GM12878 (cell line): ENCODE results near the gene LRRTM3. TPM values are rescaled to one million over a fixed set of nuclear protein-coding genes. Genes with fewer than 3 reads are reported as not detected.

ENCODE experiments used
- ATAC-seq: fragments of 200-7000 bp; cut with Tn5 transposase; 3 replicates; pipeline ENCODE4 v1.9.1; 2020; ENCODE audit warnings: mild to moderate bottlenecking, moderate library complexity
- BruUV-seq: library from RNA; stranded (reverse); fragments of 400-500 nt; replicated peaks from 2 replicates; lab custom pipeline; 2021; lab: Mats Ljungman, UMichigan
- CTCF ChIA-PET: fragments of 300-600 bp; sonication (Branson Sonifier 250); formaldehyde crosslinking; extraction: SDS; loops from one replicate; lab custom pipeline; 2021; ENCODE audit warnings: inconsistent platforms; lab: Yijun Ruan, JAX
- POLR2A ChIA-PET: fragments of 350-600 bp; formaldehyde crosslinking; extraction: SDS; loops from one replicate; lab custom pipeline; 2021; ENCODE audit warnings: inconsistent platforms; lab: Charles Lee
- RAD21 ChIA-PET: fragments of 300-600 bp; sonication (Branson Sonifier 250); formaldehyde crosslinking; loops from one replicate; lab custom pipeline; 2023; ENCODE audit warnings: antibody characterized with exemption; ENCODE audit not compliant: unreplicated experiment; lab: Charles Lee
- SMC1A ChIA-PET: fragments of 300-600 bp; sonication (Branson Sonifier 250); formaldehyde crosslinking; loops from one replicate; lab custom pipeline; 2023; ENCODE audit not compliant: unreplicated experiment, uncharacterized antibody; lab: Charles Lee
- DNase-seq: peaks from one replicate; pipeline ENCODE4 v3.0.0-alpha.2; 2011; ENCODE audit warnings: low read depth, low spot score
- FAIRE-seq: peaks from 3 replicates; lab custom pipeline; 2011; peaks lifted over from hg19 to GRCh38; lab: Jason Lieb, UNC
- H2AFZ ChIP-seq: 2 replicates; pipeline ENCODE4 v1.6.0; 2011; ENCODE audit warnings: low read depth, low read length, control low read depth; ENCODE audit not compliant: control insufficient read depth
- H3K27ac ChIP-seq: 2 replicates; pipeline ENCODE4 v1.5.1; 2011; ENCODE audit warnings: control low read depth; ENCODE audit not compliant: control insufficient read depth, insufficient read depth
- H3K27me3 ChIP-seq, 2 experiments: replicated peaks in 1 of 2; 2 replicates each; pipeline versions ENCODE4 v1.6.0 to v1.6.1; 2011; ENCODE audit warnings: low read length in 1 of 2; ENCODE audit not compliant: control insufficient read depth in 2 of 2, insufficient read depth in 2 of 2
- H3K36me3 ChIP-seq, 2 experiments: 2 replicates each; pipeline ENCODE4 v1.5.1; 2011; ENCODE audit warnings: low read length in 1 of 2; ENCODE audit not compliant: control insufficient read depth in 2 of 2, insufficient read depth in 2 of 2
- H3K4me1 ChIP-seq: 2 replicates; pipeline ENCODE4 v1.6.1; 2011; ENCODE audit warnings: mild to moderate bottlenecking, low read length, moderate library complexity, mixed read lengths; ENCODE audit not compliant: control insufficient read depth, insufficient read depth
- H3K4me2 ChIP-seq: 2 replicates; pipeline ENCODE4 v1.6.0; 2011; ENCODE audit warnings: control low read depth; ENCODE audit not compliant: control insufficient read depth, insufficient read depth
- H3K4me3 ChIP-seq: fragments of 200-600 bp; sonication (generic); 2 replicates; pipeline ENCODE4 v1.5.1; 2016
- H3K79me2 ChIP-seq: 2 replicates; pipeline ENCODE4 v1.6.0; 2011; ENCODE audit warnings: low read length; ENCODE audit not compliant: control insufficient read depth, insufficient read depth
- H3K9ac ChIP-seq: 2 replicates; pipeline ENCODE4 v1.8.0; 2011; ENCODE audit warnings: low read length, control low read depth, mixed read lengths; ENCODE audit not compliant: control insufficient read depth, insufficient read depth
- H3K9me3 ChIP-seq: replicated peaks from 3 replicates; pipeline ENCODE4 v1.5.1; 2011; ENCODE audit warnings: mild to moderate bottlenecking, low read length; ENCODE audit not compliant: control insufficient read depth, insufficient read depth
- H4K20me1 ChIP-seq: 2 replicates; pipeline ENCODE4 v1.6.0; 2011; ENCODE audit not compliant: control insufficient read depth, insufficient read depth
- HCFC1 ChIP-seq: fragments of 150-350 bp; IDR thresholded peaks from 2 replicates; pipeline ENCODE4 v1.6.1; 2014; ENCODE audit warnings: low read length
- MYC ChIP-seq: IDR thresholded peaks from 2 replicates; pipeline ENCODE4 v1.6.1; 2011; ENCODE audit warnings: mild to moderate bottlenecking, low read length, moderate library complexity, inconsistent platforms; ENCODE audit not compliant: insufficient read depth, insufficient replicate concordance, insufficient read length, severe bottlenecking
- NR2C2 ChIP-seq: IDR thresholded peaks from 2 replicates; pipeline ENCODE4 v1.6.1; 2011; ENCODE audit warnings: borderline replicate concordance, low read depth; ENCODE audit not compliant: control insufficient read depth, insufficient read length
- YY1 ChIP-seq: IDR thresholded peaks from 2 replicates; pipeline ENCODE4 v1.6.1; 2011; ENCODE audit warnings: low read depth, mild to moderate bottlenecking, low read length
- WGBS: methylation state at CpG from one replicate; pipeline ENCODE4 v1.1.6; 2016; ENCODE audit warnings: low lambda C conversion rate; ENCODE audit not compliant: insufficient replicate concordance, insufficient coverage; ENCODE audit errors: missing lambda C conversion rate; 5-methylcytosine and 5-hydroxymethylcytosine counted together
- in situ Hi-C: fragments of 300-500 bp; cut with MboI; formaldehyde crosslinking; loops from 9 replicates; pipeline ENCODE4 v1.14.3; 2018; ENCODE audit warnings: mixed read lengths
- intact Hi-C: fragments of 100-400 bp; cut with micrococcal nuclease; formaldehyde crosslinking; loops from one replicate; pipeline ENCODE4 v1.14.2; 2022; ENCODE audit not compliant: unreplicated experiment
- polyA plus RNA-seq, 11 experiments: library from polyadenylated mRNA; depleted of rRNA in 4 of 11; unstranded in 6 of 11; stranded (reverse) in 5 of 11; fragments of >200 nt; fragmentation: Nextera tagmentation in 4 of 11; fragmentation: Illumina TruSeq in 1 of 11; extraction: Ambion mirVana in 4 of 11; extraction: Trizol in 1 of 11; gene quantifications; 1 replicate in 1 of 11; 2 replicates in 10 of 11; pipeline versions ENCODE4 v1.2.1 to v1.2.3, GENCODE V29; 2011 to 2016; ENCODE audit warnings: inconsistent platforms in 2 of 11, missing spikeins in 2 of 11, low read depth in 1 of 11
- total RNA-seq, 4 experiments: library from RNA; depleted of rRNA in 3 of 4; stranded (reverse); fragments of >200 nt in 3 of 4; fragmentation: Illumina TruSeq in 1 of 4; extraction: Trizol in 1 of 4; gene quantifications; 2 replicates each; pipeline versions ENCODE4 v1.2.1 to v1.2.3, GENCODE V29; 2013 to 2021
- TF ChIP-seq, protein P1 (sequence below): fragments of 450-650 bp; IDR thresholded peaks from 2 replicates; pipeline ENCODE4 v1.6.1; 2017; ENCODE audit warnings: antibody characterized with exemption, mild to moderate bottlenecking, moderate library complexity
- TF ChIP-seq, protein P2 (sequence below): fragments of 450-650 bp; formaldehyde crosslinking; IDR thresholded peaks from 2 replicates; pipeline ENCODE4 v1.5.0; 2022; ENCODE audit warnings: mild to moderate bottlenecking, missing genetic modification characterization

Gene LRRTM3
- total and polyA plus RNA-seq, 10 of the 15 experiments (the other 5 are each of a cell fraction or from before 2014, with no cell fraction given): not detected

DNA sequence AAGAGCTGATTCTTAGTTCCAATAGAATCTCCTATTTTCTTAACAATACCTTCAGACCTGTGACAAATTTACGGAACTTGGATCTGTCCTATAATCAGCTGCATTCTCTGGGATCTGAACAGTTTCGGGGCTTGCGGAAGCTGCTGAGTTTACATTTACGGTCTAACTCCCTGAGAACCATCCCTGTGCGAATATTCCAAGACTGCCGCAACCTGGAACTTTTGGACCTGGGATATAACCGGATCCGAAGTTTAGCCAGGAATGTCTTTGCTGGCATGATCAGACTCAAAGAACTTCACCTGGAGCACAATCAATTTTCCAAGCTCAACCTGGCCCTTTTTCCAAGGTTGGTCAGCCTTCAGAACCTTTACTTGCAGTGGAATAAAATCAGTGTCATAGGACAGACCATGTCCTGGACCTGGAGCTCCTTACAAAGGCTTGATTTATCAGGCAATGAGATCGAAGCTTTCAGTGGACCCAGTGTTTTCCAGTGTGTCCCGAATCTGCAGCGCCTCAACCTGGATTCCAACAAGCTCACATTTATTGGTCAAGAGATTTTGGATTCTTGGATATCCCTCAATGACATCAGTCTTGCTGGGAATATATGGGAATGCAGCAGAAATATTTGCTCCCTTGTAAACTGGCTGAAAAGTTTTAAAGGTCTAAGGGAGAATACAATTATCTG lies 1.6 kb downstream of the LRRTM3 start:
- ChIA-PET SMC1A (interaction anchor here (0.6 to 2.5 kb wide), 4 partner anchors 10 to 594 kb away, joined by 3 to 14 read pairs (median 3); no protein-coding TSS in a partner anchor), CTCF (interaction anchor here (1.0 to 10.5 kb wide), 6 partner anchors 11 to 857 kb away, joined by 3 to 80 read pairs (median 4); no protein-coding TSS in a partner anchor), RAD21 (interaction anchor here (0.6 to 2.9 kb wide), 5 partner anchors 11 to 593 kb away, joined by 3 to 9 read pairs (median 3); no protein-coding TSS in a partner anchor), POLR2A (no interaction called here)
- H3K79me2 ChIP-seq: no peaks in the 10 kb centered on the region
- no peaks in the 10 kb centered on the region for H3K4me1 ChIP-seq
- DNase-seq (no peak), FAIRE-seq (no peak), ATAC-seq (no peak)
- H3K9ac ChIP-seq: no peak overlapping the region
- no peaks in the 10 kb centered on the region for H4K20me1 ChIP-seq
- TF ChIP-seq YY1 (no peak), NR2C2 (no peak)
- H3K4me3 ChIP-seq: no peak overlapping the region
- no peak overlapping the region for H2AFZ ChIP-seq
- WGBS: 61% methylated on average over 11 of the region's 11 CpGs
- no peaks in the 10 kb centered on the region for H3K36me3 ChIP-seq
- H3K9me3 ChIP-seq: no peaks in the 10 kb centered on the region
- no TSS peak for BruUV-seq
- no peak overlapping the region for H3K4me2 ChIP-seq
- in situ Hi-C loops (no loop called here), intact Hi-C loops (loop anchor here (5.0 kb wide), 1 partner anchor 595 kb away; no protein-coding TSS in a partner anchor)
- peaks cover 0 to 8% of the 10 kb centered on the region in 2 experiments; a peak in 2 of 4 replicates for H3K27me3 ChIP-seq
- H3K27ac ChIP-seq: no peak overlapping the region

DNA sequence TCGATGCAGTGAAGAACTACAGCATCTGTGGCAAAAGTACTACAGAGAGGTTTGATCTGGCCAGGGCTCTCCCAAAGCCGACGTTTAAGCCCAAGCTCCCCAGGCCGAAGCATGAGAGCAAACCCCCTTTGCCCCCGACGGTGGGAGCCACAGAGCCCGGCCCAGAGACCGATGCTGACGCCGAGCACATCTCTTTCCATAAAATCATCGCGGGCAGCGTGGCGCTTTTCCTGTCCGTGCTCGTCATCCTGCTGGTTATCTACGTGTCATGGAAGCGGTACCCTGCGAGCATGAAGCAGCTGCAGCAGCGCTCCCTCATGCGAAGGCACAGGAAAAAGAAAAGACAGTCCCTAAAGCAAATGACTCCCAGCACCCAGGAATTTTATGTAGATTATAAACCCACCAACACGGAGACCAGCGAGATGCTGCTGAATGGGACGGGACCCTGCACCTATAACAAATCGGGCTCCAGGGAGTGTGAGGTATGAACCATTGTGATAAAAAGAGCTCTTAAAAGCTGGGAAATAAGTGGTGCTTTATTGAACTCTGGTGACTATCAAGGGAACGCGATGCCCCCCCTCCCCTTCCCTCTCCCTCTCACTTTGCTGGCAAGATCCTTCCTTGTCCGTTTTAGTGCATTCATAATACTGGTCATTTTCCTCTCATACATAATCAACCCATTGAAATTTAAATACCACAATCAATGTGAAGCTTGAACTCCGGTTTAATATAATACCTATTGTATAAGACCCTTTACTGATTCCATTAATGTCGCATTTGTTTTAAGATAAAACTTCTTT lies 2.3 kb downstream of the LRRTM3 start:
- 9% methylated on average over 30 of the region's 30 CpGs for WGBS
- intact Hi-C loops: loop anchor here (5.0 kb wide), 1 partner anchor 594 kb away; no protein-coding TSS in a partner anchor
- TF ChIP-seq HCFC1 (no peak), MYC (no peak)
- TF ChIP-seq, protein P1, sequence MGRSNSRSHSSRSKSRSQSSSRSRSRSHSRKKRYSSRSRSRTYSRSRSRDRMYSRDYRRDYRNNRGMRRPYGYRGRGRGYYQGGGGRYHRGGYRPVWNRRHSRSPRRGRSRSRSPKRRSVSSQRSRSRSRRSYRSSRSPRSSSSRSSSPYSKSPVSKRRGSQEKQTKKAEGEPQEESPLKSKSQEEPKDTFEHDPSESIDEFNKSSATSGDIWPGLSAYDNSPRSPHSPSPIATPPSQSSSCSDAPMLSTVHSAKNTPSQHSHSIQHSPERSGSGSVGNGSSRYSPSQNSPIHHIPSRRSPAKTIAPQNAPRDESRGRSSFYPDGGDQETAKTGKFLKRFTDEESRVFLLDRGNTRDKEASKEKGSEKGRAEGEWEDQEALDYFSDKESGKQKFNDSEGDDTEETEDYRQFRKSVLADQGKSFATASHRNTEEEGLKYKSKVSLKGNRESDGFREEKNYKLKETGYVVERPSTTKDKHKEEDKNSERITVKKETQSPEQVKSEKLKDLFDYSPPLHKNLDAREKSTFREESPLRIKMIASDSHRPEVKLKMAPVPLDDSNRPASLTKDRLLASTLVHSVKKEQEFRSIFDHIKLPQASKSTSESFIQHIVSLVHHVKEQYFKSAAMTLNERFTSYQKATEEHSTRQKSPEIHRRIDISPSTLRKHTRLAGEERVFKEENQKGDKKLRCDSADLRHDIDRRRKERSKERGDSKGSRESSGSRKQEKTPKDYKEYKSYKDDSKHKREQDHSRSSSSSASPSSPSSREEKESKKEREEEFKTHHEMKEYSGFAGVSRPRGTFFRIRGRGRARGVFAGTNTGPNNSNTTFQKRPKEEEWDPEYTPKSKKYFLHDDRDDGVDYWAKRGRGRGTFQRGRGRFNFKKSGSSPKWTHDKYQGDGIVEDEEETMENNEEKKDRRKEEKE: no peak
- TF ChIP-seq, protein P2, sequence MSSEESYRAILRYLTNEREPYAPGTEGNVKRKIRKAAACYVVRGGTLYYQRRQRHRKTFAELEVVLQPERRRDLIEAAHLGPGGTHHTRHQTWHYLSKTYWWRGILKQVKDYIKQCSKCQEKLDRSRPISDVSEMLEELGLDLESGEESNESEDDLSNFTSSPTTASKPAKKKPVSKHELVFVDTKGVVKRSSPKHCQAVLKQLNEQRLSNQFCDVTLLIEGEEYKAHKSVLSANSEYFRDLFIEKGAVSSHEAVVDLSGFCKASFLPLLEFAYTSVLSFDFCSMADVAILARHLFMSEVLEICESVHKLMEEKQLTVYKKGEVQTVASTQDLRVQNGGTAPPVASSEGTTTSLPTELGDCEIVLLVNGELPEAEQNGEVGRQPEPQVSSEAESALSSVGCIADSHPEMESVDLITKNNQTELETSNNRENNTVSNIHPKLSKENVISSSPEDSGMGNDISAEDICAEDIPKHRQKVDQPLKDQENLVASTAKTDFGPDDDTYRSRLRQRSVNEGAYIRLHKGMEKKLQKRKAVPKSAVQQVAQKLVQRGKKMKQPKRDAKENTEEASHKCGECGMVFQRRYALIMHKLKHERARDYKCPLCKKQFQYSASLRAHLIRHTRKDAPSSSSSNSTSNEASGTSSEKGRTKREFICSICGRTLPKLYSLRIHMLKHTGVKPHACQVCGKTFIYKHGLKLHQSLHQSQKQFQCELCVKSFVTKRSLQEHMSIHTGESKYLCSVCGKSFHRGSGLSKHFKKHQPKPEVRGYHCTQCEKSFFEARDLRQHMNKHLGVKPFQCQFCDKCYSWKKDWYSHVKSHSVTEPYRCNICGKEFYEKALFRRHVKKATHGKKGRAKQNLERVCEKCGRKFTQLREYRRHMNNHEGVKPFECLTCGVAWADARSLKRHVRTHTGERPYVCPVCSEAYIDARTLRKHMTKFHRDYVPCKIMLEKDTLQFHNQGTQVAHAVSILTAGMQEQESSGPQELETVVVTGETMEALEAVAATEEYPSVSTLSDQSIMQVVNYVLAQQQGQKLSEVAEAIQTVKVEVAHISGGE (CRISPR knock-in tag): no peak

More for the DNA sequence above, 2.3 kb downstream of the LRRTM3 start:
- Histone ChIP-seq H3K9ac (no peak overlapping the region), H2AFZ (no peak overlapping the region), H3K27me3 (peaks cover 0 to 8% of the 10 kb centered on the region in 2 experiments; a peak in 2 of 4 replicates), H3K4me3 (no peak overlapping the region), H3K36me3 (no peaks in the 10 kb centered on the region), H4K20me1 (no peaks in the 10 kb centered on the region), H3K4me1 (no peaks in the 10 kb centered on the region), H3K79me2 (no peaks in the 10 kb centered on the region), H3K9me3 (no peaks in the 10 kb centered on the region), H3K27ac (no peak overlapping the region), H3K4me2 (no peak overlapping the region)
- ChIA-PET CTCF (interaction anchor here (0.7 to 10.5 kb wide), 8 partner anchors 10 to 851 kb away, joined by 3 to 80 read pairs (median 3); no protein-coding TSS in a partner anchor), RAD21 (interaction anchor here (0.9 to 2.9 kb wide), 4 partner anchors 12 to 593 kb away, joined by 3 to 9 read pairs (median 3); no protein-coding TSS in a partner anchor), SMC1A (interaction anchor here (1.2 to 2.5 kb wide), 3 partner anchors 10 to 593 kb away, joined by 3 to 14 read pairs (median 3); no protein-coding TSS in a partner anchor), POLR2A (no interaction called here)
- no peak for ATAC-seq
- BruUV-seq: no TSS peak
- FAIRE-seq: no peak
- DNase-seq: no peak
- in situ Hi-C loops: no loop called here
